GM21529 (cell line): Measurements from ENCODE around the gene SVIL.
"Not testable (repeated sequence)": the region's sequence is repeated elsewhere in the genome, so short reads cannot be mapped to it uniquely, and the experiment has no call there.

Experiments used
- ATAC-seq: cut with Tn5 transposase; IDR thresholded peaks from one replicate; pipeline ENCODE4 v1.9.1; 2021; ENCODE audit not compliant: unreplicated experiment

SVIL gene

GRCh38 chr10:29493697-29494096 is 141.1 kb downstream of the SVIL start:
- no peak for ATAC-seq

- no peak for ATAC-seq
Observed at GRCh38 chr10:29492774-29493173, 142.0 kb downstream of the SVIL start.

- no peak for ATAC-seq
Observed at GRCh38 chr10:29491918-29492317, 142.9 kb downstream of the SVIL start.

GRCh38 chr10:29490781-29491280 is 143.9 kb downstream of the SVIL start:
- ATAC-seq, result not testable (repeated sequence)

- ATAC-seq, result not testable (repeated sequence)
Observed at GRCh38 chr10:29488471-29488870, 146.3 kb downstream of the SVIL start.

GRCh38 chr10:29487884-29488266 is 146.9 kb downstream of the SVIL start:
- not testable (repeated sequence) for ATAC-seq

- not testable (repeated sequence) for ATAC-seq
Observed at GRCh38 chr10:29487032-29487883, 147.5 kb downstream of the SVIL start.

- ATAC-seq, result peak; percentile 46
Observed at GRCh38 chr10:29486433-29486832, 148.3 kb downstream of the SVIL start.

- not testable (repeated sequence) for ATAC-seq
Observed at GRCh38 chr10:29484677-29485076, 150.1 kb downstream of the SVIL start.

GRCh38 chr10:29482591-29483431 is 152.0 kb downstream of the SVIL start:
- no peak for ATAC-seq

GRCh38 chr10:29481906-29482440 is 152.8 kb downstream of the SVIL start:
- no peak for ATAC-seq

- ATAC-seq, result no peak
Observed at GRCh38 chr10:29479981-29480954, 154.5 kb downstream of the SVIL start.

- ATAC-seq, result no peak
Observed at GRCh38 chr10:29479081-29479925, 155.5 kb downstream of the SVIL start.

- no peak for ATAC-seq
Observed at GRCh38 chr10:29473406-29474100, 161.2 kb downstream of the SVIL start.

- no peak for ATAC-seq
Observed at GRCh38 chr10:29473087-29473356, 161.7 kb downstream of the SVIL start.

- no peak for ATAC-seq
Observed at GRCh38 chr10:29472301-29473086, 162.3 kb downstream of the SVIL start.

- no peak for ATAC-seq
Observed at GRCh38 chr10:29471544-29471859, 163.3 kb downstream of the SVIL start.

GRCh38 chr10:29470843-29471543 is 163.8 kb downstream of the SVIL start:
- no peak for ATAC-seq
